H9 (cell line): ENCODE measurements around the gene GFI1. TPM values are rescaled to one million over a fixed set of nuclear protein-coding genes. Genes with fewer than 3 reads are reported as not detected.

Experiments used
- DNase-seq: peaks from one replicate; pipeline ENCODE4 v3.0.0-alpha.2; 2017
- H2AFZ ChIP-seq: one replicate; pipeline ENCODE4 v1.6.1; 2013; ENCODE audit warnings: mild to moderate bottlenecking, low read length, control low read depth, moderate library complexity
- H2AK5ac ChIP-seq: 2 replicates; pipeline ENCODE4 v1.6.1; 2013; ENCODE audit warnings: low read length, control low read depth, mixed read lengths; ENCODE audit not compliant: insufficient read length
- H2BK120ac ChIP-seq: one replicate; pipeline ENCODE4 v1.6.1; 2013; ENCODE audit warnings: low read depth, mild to moderate bottlenecking, low read length, control low read depth, inconsistent platforms; ENCODE audit not compliant: poor library complexity, severe bottlenecking
- H2BK12ac ChIP-seq: 2 replicates; pipeline ENCODE4 v1.6.1; 2013; ENCODE audit warnings: low read length, control low read depth, mixed read lengths, low read depth; ENCODE audit not compliant: insufficient read length
- H2BK15ac ChIP-seq: 2 replicates; pipeline ENCODE4 v1.6.1; 2013; ENCODE audit warnings: low read depth, low read length, control low read depth
- H2BK20ac ChIP-seq: one replicate; pipeline ENCODE4 v1.6.1; 2013; ENCODE audit warnings: low read depth, mild to moderate bottlenecking, low read length, control low read depth, inconsistent platforms; ENCODE audit not compliant: poor library complexity, severe bottlenecking
- H2BK5ac ChIP-seq: 2 replicates; pipeline ENCODE4 v1.6.1; 2013; ENCODE audit warnings: low read length, control low read depth, mixed read lengths; ENCODE audit not compliant: insufficient read length
- H3K14ac ChIP-seq: 2 replicates; pipeline ENCODE4 v1.6.1; 2013; ENCODE audit warnings: low read length, control low read depth; ENCODE audit not compliant: insufficient read depth
- H3K18ac ChIP-seq: 2 replicates; pipeline ENCODE4 v1.6.1; 2013; ENCODE audit warnings: low read depth, mild to moderate bottlenecking, mixed read lengths, low read length, control low read depth; ENCODE audit not compliant: insufficient read length
- H3K23ac ChIP-seq: 2 replicates; pipeline ENCODE4 v1.6.1; 2013; ENCODE audit warnings: low read length, control low read depth, mixed read lengths, low read depth; ENCODE audit not compliant: insufficient read length
- H3K23me2 ChIP-seq: 2 replicates; pipeline ENCODE4 v1.6.1; 2013; ENCODE audit warnings: low read depth, mild to moderate bottlenecking, mixed read lengths, low read length, control low read depth; ENCODE audit not compliant: insufficient read length, poor library complexity, severe bottlenecking
- H3K27ac ChIP-seq: 2 replicates; pipeline ENCODE4 v1.5.1; 2013; ENCODE audit warnings: low read length, control low read depth, mixed read lengths, low read depth; ENCODE audit not compliant: insufficient read length
- H3K27me3 ChIP-seq: 2 replicates; pipeline ENCODE4 v1.6.1; 2013; ENCODE audit warnings: low read length, control low read depth, inconsistent platforms; ENCODE audit not compliant: insufficient read depth
- H3K4ac ChIP-seq: 2 replicates; pipeline ENCODE4 v1.6.1; 2013; ENCODE audit warnings: low read depth, mild to moderate bottlenecking, control low read depth, inconsistent platforms, low read length, moderate library complexity
- H3K4me1 ChIP-seq: 2 replicates; pipeline ENCODE4 v1.6.1; 2013; ENCODE audit warnings: low read length, control low read depth, inconsistent platforms; ENCODE audit not compliant: insufficient read depth
- H3K4me2 ChIP-seq: 2 replicates; pipeline ENCODE4 v1.6.1; 2013; ENCODE audit warnings: low read length, control low read depth, mixed read lengths; ENCODE audit not compliant: insufficient read length, insufficient read depth
- H3K56ac ChIP-seq: 2 replicates; pipeline ENCODE4 v1.6.1; 2013; ENCODE audit warnings: low read depth, mild to moderate bottlenecking, mixed read lengths, low read length, control low read depth; ENCODE audit not compliant: insufficient read length
- H3K79me1 ChIP-seq: 2 replicates; pipeline ENCODE4 v1.6.1; 2013; ENCODE audit warnings: low read depth, mild to moderate bottlenecking, moderate library complexity, low read length, control low read depth, inconsistent platforms; ENCODE audit not compliant: insufficient read depth, poor library complexity, severe bottlenecking
- H3K79me2 ChIP-seq: 2 replicates; pipeline ENCODE4 v1.6.1; 2013; ENCODE audit warnings: low read length, control low read depth, inconsistent platforms; ENCODE audit not compliant: insufficient read depth
- H3K9ac ChIP-seq: 2 replicates; pipeline ENCODE4 v1.6.1; 2013; ENCODE audit warnings: low read length, control low read depth, mixed read lengths; ENCODE audit not compliant: insufficient read length; ENCODE audit errors: extremely low read depth
- H3K9me3 ChIP-seq: one replicate; pipeline ENCODE4 v1.6.1; 2013; ENCODE audit warnings: low read depth, low read length, inconsistent platforms; ENCODE audit not compliant: control insufficient read depth
- H3T11ph ChIP-seq: one replicate; pipeline ENCODE4 v1.6.1; 2013; ENCODE audit warnings: mild to moderate bottlenecking, low read length, control low read depth, inconsistent platforms
- H4K20me1 ChIP-seq: one replicate; pipeline ENCODE4 v1.6.1; 2013; ENCODE audit not compliant: control insufficient read depth, insufficient read length, insufficient read depth
- H4K5ac ChIP-seq: 2 replicates; pipeline ENCODE4 v1.6.1; 2013; ENCODE audit warnings: low read depth, mild to moderate bottlenecking, mixed read lengths, low read length, control low read depth; ENCODE audit not compliant: insufficient read length
- H4K8ac ChIP-seq: replicated peaks from 2 replicates; pipeline ENCODE4 v1.6.1; 2013; ENCODE audit warnings: low read length, control low read depth, mixed read lengths, low read depth; ENCODE audit not compliant: insufficient read length
- H4K91ac ChIP-seq: 2 replicates; pipeline ENCODE4 v1.6.1; 2013; ENCODE audit warnings: low read depth, mild to moderate bottlenecking, moderate library complexity, mixed read lengths, low read length, control low read depth; ENCODE audit not compliant: insufficient read length
- H3K27ac Mint-ChIP-seq, 3 experiments: 2 replicates in 2 of 3; 3 replicates in 1 of 3; pipeline ENCODE4 v1.8.0; 2020 to 2021; ENCODE audit warnings: mixed read lengths in 3 of 3, mild to moderate bottlenecking in 1 of 3, moderate library complexity in 1 of 3
- H3K27me3 Mint-ChIP-seq: 2 replicates; pipeline ENCODE4 v1.8.0; 2021; ENCODE audit warnings: low read depth, mild to moderate bottlenecking, moderate library complexity, mixed read lengths
- H3K36me3 Mint-ChIP-seq, 3 experiments: 2 replicates in 2 of 3; 3 replicates in 1 of 3; pipeline ENCODE4 v1.8.0; 2020 to 2021; ENCODE audit warnings: low read depth in 3 of 3, mixed read lengths in 3 of 3; ENCODE audit not compliant: insufficient read depth in 1 of 3
- H3K4me1 Mint-ChIP-seq, 2 experiments: 2 replicates each; pipeline ENCODE4 v1.8.0; 2020; ENCODE audit warnings: mixed read lengths in 2 of 2
- H3K4me3 Mint-ChIP-seq, 2 experiments: 2 replicates in 1 of 2; 3 replicates in 1 of 2; pipeline ENCODE4 v1.8.0; 2020 to 2021; ENCODE audit warnings: mild to moderate bottlenecking in 2 of 2, mixed read lengths in 2 of 2, moderate library complexity in 1 of 2
- H3K9me3 Mint-ChIP-seq, 2 experiments: 2 replicates in 1 of 2; 3 replicates in 1 of 2; pipeline ENCODE4 v1.8.0; 2020; ENCODE audit warnings: mild to moderate bottlenecking in 2 of 2, mixed read lengths in 2 of 2, moderate library complexity in 1 of 2
- WGBS: extraction: QIAGEN DNeasy Blood & Tissue Kit; methylation state at CpG from one replicate; pipeline ENCODE4 v1.1.7; 2013; ENCODE audit warnings: missing lambda C conversion rate, low lambda C conversion rate, mixed read lengths; ENCODE audit not compliant: insufficient read length; ENCODE audit errors: extremely low coverage; 5-methylcytosine and 5-hydroxymethylcytosine counted together
- total RNA-seq: library from RNA; stranded (reverse); gene quantifications from 2 replicates; pipeline ENCODE4 v1.2.1, GENCODE V29; 2021
- TF ChIP-seq, protein P1 (sequence below): fragments of 200-600 bp; sonication (generic); conservative IDR thresholded peaks from 3 replicates; pipeline ENCODE4 v1.8.0; 2021; ENCODE audit warnings: antibody characterized with exemption, mild to moderate bottlenecking

The GFI1 gene
- total RNA-seq, 1 experiment from 2014 or later = 0.11 TPM

DNA sequence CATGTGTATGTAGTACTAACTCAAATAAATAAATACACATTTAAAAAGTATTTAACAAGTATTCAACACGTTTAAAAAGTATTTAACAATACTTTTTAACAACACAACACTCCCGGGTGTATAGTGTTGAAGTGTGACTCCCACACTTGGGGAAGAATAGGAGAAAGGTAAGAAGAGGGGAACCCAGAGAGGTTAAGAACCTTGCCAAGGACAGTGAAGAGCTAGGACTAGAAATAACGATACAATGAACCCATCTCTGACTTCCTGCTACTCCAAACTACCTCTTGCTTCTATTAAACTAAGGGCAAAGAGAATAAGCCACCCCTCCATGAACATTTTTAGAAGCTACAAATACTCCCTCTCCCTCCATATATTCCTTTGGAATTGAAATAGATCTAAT is 1.7 kb upstream of the GFI1 start:
- H3T11ph ChIP-seq = no peak overlapping the region
- Mint-ChIP-seq H3K27ac (no peak overlapping the region), H3K4me1 (peaks cover 13 to 20% of the 10 kb centered on the region in 2 experiments), H3K36me3 (peaks cover 0 to 2% (median 0%) of the 10 kb centered on the region in 3 experiments; a peak in 1 of 7 replicates), H3K27me3 (peaks cover 68% of the 10 kb centered on the region), H3K4me3 (no peak overlapping the region), H3K9me3 (no peaks in the 10 kb centered on the region)
- H3K27me3 ChIP-seq = peaks cover 45% of the 10 kb centered on the region
- H3K4ac ChIP-seq = no peak overlapping the region
- H3K9me3 ChIP-seq = no peaks in the 10 kb centered on the region
- H3K18ac ChIP-seq = no peak overlapping the region
- no peak overlapping the region for H3K56ac ChIP-seq
- H3K14ac ChIP-seq = no peak overlapping the region
- H3K27ac ChIP-seq = no peak overlapping the region
- H3K23ac ChIP-seq = no peak overlapping the region
- no peak overlapping the region for H4K91ac ChIP-seq
- H4K20me1 ChIP-seq = no peaks in the 10 kb centered on the region
- H3K23me2 ChIP-seq = peaks cover 25% of the 10 kb centered on the region
- H2BK12ac ChIP-seq = no peak overlapping the region
- H3K4me2 ChIP-seq = no peak overlapping the region
- H3K9ac ChIP-seq = no peak overlapping the region
- no peak overlapping the region for H2BK15ac ChIP-seq
- H3K4me1 ChIP-seq = no peaks in the 10 kb centered on the region
- no peak overlapping the region for H2BK120ac ChIP-seq
- no CpG with 5 or more reads among the region's 3 CpGs for WGBS
- H2AK5ac ChIP-seq = no peak overlapping the region
- DNase-seq = no peak
- H2BK20ac ChIP-seq = no peak overlapping the region
- H3K79me2 ChIP-seq = no peaks in the 10 kb centered on the region
- H4K5ac ChIP-seq = no peak overlapping the region
- no peaks in the 10 kb centered on the region for H3K79me1 ChIP-seq
- no peak overlapping the region for H2AFZ ChIP-seq
- TF ChIP-seq, protein P1, sequence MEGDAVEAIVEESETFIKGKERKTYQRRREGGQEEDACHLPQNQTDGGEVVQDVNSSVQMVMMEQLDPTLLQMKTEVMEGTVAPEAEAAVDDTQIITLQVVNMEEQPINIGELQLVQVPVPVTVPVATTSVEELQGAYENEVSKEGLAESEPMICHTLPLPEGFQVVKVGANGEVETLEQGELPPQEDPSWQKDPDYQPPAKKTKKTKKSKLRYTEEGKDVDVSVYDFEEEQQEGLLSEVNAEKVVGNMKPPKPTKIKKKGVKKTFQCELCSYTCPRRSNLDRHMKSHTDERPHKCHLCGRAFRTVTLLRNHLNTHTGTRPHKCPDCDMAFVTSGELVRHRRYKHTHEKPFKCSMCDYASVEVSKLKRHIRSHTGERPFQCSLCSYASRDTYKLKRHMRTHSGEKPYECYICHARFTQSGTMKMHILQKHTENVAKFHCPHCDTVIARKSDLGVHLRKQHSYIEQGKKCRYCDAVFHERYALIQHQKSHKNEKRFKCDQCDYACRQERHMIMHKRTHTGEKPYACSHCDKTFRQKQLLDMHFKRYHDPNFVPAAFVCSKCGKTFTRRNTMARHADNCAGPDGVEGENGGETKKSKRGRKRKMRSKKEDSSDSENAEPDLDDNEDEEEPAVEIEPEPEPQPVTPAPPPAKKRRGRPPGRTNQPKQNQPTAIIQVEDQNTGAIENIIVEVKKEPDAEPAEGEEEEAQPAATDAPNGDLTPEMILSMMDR = no peak
- no peak overlapping the region for H4K8ac ChIP-seq
- H2BK5ac ChIP-seq = no peak overlapping the region
